ENCODE data around the gene FADS1. TPM values are rescaled to one million over a fixed set of nuclear protein-coding genes. Genes with fewer than 3 reads are reported as not detected.

Gene FADS1
- total and polyA plus RNA-seq, 2 of the 13 experiments (the other 11 are each of a cell fraction or from before 2014, with no cell fraction given): 91.8 to 108 TPM

- TF ChIP-seq HMGXB3 (CRISPR knock-in tag; IDR thresholded peaks at IDR 0.05; ENCODE audit: borderline replicate concordance) (0 out of 2 replicates have a peak, but pooled peaks have one; percentile 11), DMAP1 (CRISPR knock-in tag; IDR thresholded peaks at IDR 0.05) (peak; percentile 41; the same call in 1 of the 2 replicates), ZFP36L1 (CRISPR knock-in tag; IDR thresholded peaks at IDR 0.05) (0 out of 2 replicates have a peak, but pooled peaks have one; percentile 56), ARID4A (CRISPR knock-in tag; IDR thresholded peaks at IDR 0.05; ENCODE audit: borderline replicate concordance) (peak; percentile 61; the same call in 1 of the 2 replicates), ZNF414 (CRISPR knock-in tag; IDR thresholded peaks at IDR 0.05) (0 out of 2 replicates have a peak, but pooled peaks have one; percentile 74), IRF1 (CRISPR knock-in tag; IDR thresholded peaks at IDR 0.05; ENCODE audit: low read depth) (0 out of 2 replicates have a peak, but pooled peaks have one; percentile 15), KDM3A (CRISPR knock-in tag; IDR thresholded peaks at IDR 0.05; ENCODE audit: low read depth) (peak; percentile 26; the same call in 1 of the 2 replicates), MTA1 (CRISPR knock-in tag; IDR thresholded peaks at IDR 0.05; ENCODE audit: borderline replicate concordance) (peak; percentile 92), ZNF235 (CRISPR knock-in tag; IDR thresholded peaks at IDR 0.05; ENCODE audit: borderline replicate concordance) (peak; percentile 36; the same call in 1 of the 2 replicates), THAP7 (CRISPR knock-in tag; IDR thresholded peaks at IDR 0.05) (no peak), AKAP8 (CRISPR knock-in tag; IDR thresholded peaks at IDR 0.05) (peak; percentile 6; the same call in 1 of the 2 replicates), ZNF512 (CRISPR knock-in tag; IDR thresholded peaks at IDR 0.05) (no peak), ZBTB38 (CRISPR knock-in tag; IDR thresholded peaks at IDR 0.05) (peak; percentile 74; the same call in 1 of the 2 replicates), KLF16 (CRISPR knock-in tag; IDR thresholded peaks at IDR 0.05) (0 out of 4 replicates have a peak, but pooled peaks of 1 of the 2 experiments have one; percentile 38)
Observed at GRCh38 chr11:61827571-61828378, 11.0 kb upstream of the FADS1 start, which contains the start of gene FADS2 (continued).

Data from HepG2 (cell line).